GM12864 (cell line): ENCODE data around the gene FEM1A.
"Not testable (repeated sequence)": the region's sequence is repeated elsewhere in the genome, so short reads cannot be mapped to it uniquely, and the experiment has no call there.

Experiments used
- DNase-seq: peaks from one replicate; pipeline ENCODE4 v3.0.0-alpha.2; 2011; ENCODE audit warnings: low read depth
- H3K4me3 ChIP-seq: 2 replicates; pipeline ENCODE4 v1.5.1; 2011; ENCODE audit warnings: mild to moderate bottlenecking, low read depth, low read length, control low read depth
- TF ChIP-seq, protein P1 (sequence below): IDR thresholded peaks from 2 replicates; pipeline ENCODE4 v1.5.1; 2011; ENCODE audit warnings: low read depth, mild to moderate bottlenecking, moderate library complexity, low read length, control low read depth, inconsistent platforms; ENCODE audit errors: missing control alignments

FEM1A gene, protein sequence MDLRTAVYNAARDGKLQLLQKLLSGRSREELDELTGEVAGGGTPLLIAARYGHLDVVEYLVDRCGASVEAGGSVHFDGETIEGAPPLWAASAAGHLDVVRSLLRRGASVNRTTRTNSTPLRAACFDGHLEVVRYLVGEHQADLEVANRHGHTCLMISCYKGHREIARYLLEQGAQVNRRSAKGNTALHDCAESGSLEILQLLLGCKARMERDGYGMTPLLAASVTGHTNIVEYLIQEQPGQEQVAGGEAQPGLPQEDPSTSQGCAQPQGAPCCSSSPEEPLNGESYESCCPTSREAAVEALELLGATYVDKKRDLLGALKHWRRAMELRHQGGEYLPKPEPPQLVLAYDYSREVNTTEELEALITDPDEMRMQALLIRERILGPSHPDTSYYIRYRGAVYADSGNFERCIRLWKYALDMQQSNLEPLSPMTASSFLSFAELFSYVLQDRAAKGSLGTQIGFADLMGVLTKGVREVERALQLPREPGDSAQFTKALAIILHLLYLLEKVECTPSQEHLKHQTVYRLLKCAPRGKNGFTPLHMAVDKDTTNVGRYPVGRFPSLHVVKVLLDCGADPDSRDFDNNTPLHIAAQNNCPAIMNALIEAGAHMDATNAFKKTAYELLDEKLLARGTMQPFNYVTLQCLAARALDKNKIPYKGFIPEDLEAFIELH

DNA sequence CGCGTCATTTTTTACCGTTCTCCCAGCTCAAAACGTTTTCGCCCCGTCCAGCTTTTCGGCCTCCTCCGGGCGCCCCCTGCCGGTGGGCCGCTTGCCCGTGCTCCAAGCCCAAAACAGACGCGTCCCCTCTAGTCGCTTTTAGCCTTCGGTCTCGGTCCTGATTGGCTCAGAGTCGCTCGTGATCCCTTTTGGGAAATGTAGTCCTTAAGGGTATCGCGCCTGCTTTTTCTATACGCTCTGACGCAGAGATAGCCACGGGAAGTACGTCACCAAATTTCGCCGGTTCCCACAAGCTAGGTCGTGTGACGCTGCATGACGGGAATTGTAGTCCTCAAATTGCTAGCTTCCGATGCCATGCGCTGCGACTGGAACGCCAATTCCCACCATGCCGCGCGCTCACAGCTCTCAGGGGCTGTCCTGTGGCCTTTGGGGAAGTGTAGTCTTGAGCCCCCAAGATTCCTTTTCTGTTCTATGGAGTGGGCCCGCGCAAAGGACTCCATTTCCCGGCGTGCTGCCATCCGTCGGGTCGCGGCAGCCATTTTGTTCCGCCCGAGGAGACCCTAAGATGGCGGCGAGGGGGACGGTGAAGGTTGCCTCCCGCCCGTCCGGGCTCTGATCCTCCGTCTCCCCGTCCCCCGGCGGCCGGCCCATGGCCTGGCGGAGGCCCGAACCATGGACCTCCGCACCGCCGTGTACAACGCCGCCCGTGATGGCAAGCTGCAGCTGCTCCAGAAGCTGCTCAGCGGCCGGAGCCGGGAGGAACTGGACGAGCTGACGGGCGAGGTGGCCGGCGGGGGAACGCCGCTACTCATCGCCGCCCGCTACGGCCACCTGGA lies at the start of gene FEM1A:
TSS of gene FEM1A (plus strand) at position 552 of the 836 bp plus-strand sequence. CDS start at position 673, 121 bp downstream.
- TF ChIP-seq, protein P1, sequence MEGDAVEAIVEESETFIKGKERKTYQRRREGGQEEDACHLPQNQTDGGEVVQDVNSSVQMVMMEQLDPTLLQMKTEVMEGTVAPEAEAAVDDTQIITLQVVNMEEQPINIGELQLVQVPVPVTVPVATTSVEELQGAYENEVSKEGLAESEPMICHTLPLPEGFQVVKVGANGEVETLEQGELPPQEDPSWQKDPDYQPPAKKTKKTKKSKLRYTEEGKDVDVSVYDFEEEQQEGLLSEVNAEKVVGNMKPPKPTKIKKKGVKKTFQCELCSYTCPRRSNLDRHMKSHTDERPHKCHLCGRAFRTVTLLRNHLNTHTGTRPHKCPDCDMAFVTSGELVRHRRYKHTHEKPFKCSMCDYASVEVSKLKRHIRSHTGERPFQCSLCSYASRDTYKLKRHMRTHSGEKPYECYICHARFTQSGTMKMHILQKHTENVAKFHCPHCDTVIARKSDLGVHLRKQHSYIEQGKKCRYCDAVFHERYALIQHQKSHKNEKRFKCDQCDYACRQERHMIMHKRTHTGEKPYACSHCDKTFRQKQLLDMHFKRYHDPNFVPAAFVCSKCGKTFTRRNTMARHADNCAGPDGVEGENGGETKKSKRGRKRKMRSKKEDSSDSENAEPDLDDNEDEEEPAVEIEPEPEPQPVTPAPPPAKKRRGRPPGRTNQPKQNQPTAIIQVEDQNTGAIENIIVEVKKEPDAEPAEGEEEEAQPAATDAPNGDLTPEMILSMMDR, result peak; percentile 93
- H3K4me3 ChIP-seq, result peak within 1 kb of the TSS; percentile 95
- peak; percentile 100 for DNase-seq

DNA sequence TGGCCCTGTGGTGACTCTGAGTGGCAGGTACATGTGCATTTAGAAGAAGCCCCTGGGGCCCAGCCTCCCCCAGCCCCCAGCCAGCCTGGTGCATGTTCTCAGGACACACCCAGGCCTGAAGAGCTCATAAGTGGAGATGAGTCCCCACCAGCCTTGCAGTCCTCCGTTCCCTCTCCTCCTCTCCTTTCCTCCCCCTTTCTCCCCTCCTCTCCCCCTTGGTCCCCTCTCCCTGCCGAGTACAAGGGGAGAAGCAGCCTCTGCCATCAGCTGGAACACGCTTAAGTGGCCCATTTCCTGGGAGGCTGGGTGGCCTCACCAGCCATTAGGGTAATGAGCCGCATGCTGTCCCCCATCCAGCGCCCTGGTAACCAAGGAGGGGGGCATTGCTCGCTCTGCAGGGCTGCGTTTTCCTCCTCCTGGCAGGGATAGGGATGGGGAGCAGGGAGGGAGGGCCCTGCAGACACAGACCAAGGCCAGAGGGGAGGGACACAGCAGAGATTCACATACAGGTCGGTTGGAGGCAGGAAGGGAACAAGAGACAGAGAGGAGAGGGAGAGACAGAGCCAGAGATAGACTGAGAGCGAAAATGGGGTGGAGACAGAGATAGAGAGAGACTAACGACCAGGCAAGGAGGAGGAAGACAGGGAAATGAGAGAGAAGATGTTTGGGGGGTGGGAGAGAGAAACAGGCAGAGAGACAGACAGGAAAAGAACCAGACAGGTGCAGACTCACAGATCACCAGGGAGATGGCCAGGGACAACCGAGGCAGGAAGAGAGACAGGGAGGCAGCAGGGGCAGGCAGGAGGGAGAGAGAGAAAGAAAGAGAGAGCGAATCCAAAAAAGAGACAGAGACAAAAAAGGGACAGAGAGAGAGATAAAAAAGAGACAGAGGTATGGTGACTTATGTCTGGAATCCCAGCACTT lies 48.5 kb upstream of the FEM1A start:
- no peak for DNase-seq
- H3K4me3 ChIP-seq, result no peak overlapping the region
- TF ChIP-seq, protein P1, result no peak

DNA sequence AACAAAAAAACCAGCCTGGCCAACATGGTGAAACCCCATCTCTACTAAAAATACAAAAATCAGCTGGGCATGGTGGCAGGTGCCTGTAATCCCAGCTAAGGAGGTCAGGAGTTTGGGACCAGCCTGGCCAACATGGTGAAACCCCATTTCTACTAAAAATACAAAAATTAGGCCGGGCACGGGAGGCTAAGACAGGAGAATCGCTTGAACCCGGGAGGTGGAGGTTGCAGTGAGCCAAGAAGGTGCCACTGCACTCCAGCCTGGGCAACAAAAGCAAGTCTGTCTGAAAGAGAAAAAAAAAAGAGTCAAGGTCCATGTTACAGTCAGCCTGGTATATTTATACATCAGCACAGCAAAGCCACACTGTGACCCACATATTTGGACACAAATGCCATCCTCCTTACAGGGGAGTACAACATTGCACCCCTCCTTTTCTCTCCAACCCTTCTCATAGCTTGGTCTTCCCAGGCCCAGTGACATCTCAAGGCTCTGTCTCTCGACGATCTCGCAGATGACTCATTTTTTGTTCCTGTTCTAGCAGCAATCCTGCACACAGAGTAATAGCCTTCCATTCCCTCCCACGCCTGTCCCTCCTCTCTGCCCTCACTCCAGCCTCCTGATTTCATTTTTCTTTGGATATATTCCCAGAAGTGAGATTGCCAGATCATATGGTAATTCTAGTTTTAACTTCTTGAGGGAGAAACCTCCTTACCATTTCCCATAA lies 46.9 kb upstream of the FEM1A start:
- TF ChIP-seq, protein P1, result no peak
- no peak overlapping the region for H3K4me3 ChIP-seq
- no peak for DNase-seq

DNA sequence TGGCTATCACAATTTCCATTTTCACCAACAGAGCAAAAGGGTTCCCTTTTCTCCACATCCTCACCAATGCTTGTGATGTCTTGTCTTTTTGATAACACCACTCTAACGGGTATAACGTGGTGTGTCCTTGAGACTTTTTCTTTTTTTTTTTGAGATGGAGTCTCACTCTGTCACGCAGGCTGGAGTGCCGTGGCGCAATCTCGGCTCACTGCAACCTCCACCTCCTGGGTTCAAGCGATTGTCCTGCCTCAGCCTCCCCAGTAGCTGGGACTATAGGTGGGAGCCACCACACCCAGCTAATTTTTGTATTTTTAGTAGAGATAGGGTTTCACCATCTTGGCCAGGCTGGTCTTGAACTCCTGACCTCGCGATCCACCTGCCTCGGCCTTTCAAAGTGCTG lies 46.4 kb upstream of the FEM1A start:
- H3K4me3 ChIP-seq, DNase-seq: not testable (repeated sequence)

DNA sequence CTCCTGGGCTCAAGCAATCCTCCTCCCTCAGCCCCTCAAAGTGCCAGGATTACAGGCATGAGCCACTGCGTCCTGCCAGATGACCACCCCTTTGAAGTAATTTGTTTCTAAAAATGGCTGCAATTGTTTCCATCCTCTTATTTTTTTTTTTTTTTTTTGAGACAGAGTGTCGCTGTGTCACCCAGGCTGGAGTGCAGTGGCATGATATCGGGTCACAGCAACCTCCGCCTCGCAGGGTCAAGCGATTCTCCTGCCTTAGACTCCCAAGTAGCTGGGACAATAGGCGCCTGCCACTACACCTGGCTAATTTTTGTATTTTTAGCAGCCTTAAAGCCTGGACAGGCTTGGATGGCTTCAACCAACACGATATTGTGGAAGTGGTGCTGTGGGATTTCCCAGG lies 45.5 kb upstream of the FEM1A start:
- TF ChIP-seq, protein P1, result no peak
- DNase-seq, result no peak

DNA sequence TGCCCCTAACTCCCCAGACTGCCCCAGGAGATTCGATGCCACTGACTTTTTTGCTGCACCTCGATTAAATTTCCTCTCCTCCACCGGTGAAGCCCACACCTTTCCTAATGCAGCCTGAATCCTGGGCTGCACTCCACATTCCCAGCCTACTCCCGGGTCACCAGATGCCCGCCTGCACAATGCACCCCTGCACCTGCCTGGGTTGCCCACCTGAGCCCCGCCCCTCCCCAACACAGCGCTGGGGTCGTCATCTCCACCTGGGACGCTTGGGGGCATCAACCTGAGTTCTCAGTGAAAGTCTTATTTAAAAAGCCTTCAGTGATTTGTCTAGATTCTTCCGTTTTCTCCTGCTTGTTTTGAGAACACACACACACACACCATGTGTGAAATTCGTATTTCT lies 43.3 kb upstream of the FEM1A start:
- TF ChIP-seq, protein P1, result no peak
- H3K4me3 ChIP-seq, result no peak overlapping the region
- no peak for DNase-seq

More for the DNA sequence above, 45.5 kb upstream of the FEM1A start:
- H3K4me3 ChIP-seq, result no peak overlapping the region
